A549 (cell line): Measurements from ENCODE around the gene USP38.

ENCODE experiments used
- JUNB ChIP-seq: fragments of >200 bp; sonication (Bioruptor Twin); formaldehyde crosslinking; IDR thresholded peaks from 2 replicates; pipeline ENCODE4 v1.6.1; 2016
- SREBF2 ChIP-seq: fragments of 450-650 bp; IDR thresholded peaks from 2 replicates; pipeline ENCODE4 v1.6.1; 2014; ENCODE audit warnings: mild to moderate bottlenecking, moderate library complexity
- TF ChIP-seq, protein P1 (sequence below): fragments of >200 bp; sonication (Bioruptor Twin); formaldehyde crosslinking; IDR thresholded peaks from 3 replicates; pipeline ENCODE4 v1.5.1; 2016

DNA sequence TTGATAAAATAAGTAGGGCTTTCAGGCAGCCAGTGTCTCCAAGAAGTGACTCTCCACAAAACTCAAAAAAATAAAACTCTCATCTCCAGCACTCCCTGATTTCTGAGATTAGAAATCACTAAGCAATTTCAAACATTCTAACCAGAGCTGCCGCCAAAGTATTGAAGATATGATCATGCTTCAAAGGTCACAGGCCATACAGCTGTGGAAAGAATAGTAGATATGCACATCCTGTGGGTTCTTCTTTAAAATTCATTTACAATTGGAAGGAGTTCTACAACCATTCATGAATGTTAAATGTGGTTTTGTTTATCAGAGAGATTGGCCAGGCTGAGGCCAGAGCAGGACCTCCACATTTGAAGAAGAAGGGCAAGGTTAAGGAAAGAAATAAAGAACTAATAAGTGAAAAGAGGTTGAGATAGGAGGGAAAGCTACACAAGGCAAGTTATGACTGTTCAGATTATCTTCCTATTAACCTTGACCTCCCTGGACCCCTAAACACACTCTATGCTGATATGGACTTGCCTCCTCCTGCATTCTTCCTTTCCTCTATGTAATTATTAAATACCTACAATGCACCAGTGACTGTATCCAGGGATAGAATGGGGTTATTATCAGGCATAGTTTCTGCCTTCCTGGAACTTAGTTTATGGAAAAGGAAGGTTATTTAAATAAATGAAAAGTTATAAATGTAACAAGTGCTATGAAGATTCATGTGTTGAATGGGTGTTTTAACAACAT lies 56.4 kb downstream of the USP38 start:
- TF ChIP-seq JUNB (no peak), SREBF2 (no peak)
- TF ChIP-seq, protein P1, sequence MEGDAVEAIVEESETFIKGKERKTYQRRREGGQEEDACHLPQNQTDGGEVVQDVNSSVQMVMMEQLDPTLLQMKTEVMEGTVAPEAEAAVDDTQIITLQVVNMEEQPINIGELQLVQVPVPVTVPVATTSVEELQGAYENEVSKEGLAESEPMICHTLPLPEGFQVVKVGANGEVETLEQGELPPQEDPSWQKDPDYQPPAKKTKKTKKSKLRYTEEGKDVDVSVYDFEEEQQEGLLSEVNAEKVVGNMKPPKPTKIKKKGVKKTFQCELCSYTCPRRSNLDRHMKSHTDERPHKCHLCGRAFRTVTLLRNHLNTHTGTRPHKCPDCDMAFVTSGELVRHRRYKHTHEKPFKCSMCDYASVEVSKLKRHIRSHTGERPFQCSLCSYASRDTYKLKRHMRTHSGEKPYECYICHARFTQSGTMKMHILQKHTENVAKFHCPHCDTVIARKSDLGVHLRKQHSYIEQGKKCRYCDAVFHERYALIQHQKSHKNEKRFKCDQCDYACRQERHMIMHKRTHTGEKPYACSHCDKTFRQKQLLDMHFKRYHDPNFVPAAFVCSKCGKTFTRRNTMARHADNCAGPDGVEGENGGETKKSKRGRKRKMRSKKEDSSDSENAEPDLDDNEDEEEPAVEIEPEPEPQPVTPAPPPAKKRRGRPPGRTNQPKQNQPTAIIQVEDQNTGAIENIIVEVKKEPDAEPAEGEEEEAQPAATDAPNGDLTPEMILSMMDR: no peak
